ENCODE results near the gene NUDT6. TPM values are rescaled to one million over a fixed set of nuclear protein-coding genes. Genes with fewer than 3 reads are reported as not detected.

NUDT6 gene
- total RNA-seq, 1 donor from 2014 or later, result 6.9 TPM

DNA sequence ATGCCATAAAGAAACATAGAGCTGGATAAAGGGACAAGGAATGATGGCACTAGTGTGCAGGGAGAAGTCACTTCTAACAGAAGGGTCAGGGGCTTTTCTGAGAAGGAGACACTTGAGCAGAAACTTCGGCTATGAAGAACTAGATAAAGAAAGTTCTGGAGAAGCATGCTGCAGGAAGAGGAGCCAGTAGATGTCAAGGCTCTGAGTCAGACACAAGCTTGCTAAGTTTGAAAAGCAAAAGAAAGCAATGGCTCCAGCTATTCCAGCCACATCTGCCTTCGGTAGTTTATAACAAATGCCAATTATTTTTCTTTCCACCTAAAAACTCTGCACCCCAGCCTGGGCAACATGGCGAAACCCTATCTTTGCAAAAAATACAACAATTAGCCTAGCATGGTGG is 7.5 kb downstream of the NUDT6 start:
- DNase-seq (ENCODE audit: extremely low read depth, low read depth, low spot score), result no peak

DNA sequence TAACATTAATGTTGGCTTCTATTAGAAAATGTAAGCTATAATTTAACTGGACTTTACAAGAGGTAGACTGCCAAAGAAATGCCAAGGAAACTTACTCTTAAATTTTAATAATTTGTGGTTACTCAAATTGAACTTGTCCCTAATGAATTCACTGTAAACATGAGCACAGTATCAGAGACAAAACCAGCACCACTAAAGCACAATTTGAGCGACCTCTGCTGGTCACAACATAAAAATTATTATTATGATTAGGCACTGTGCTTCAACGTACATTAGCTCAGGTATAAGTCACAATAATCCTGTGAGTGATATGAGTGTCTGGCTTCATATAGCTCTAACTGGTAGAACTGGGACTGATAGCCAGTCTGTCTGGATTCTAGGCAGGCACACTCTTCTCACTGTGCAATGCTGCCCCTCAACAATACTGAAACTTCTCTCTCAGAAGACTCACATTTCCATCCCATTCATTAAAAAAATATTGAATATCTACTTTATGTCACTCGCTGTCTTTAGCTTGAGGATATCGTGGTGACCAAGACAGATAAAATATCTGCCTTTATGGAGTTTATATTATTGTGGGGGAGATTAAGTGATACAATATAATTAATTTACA is 8.0 kb downstream of the NUDT6 start:
- no peak for DNase-seq (ENCODE audit: extremely low read depth, low read depth, low spot score)

- DNase-seq (ENCODE audit: extremely low read depth, low read depth, low spot score), result no peak
Observed at GRCh38 chr4:122912810-122913575, 9.4 kb downstream of the NUDT6 start.

GRCh38 chr4:122911588-122911987 is 10.8 kb downstream of the NUDT6 start:
- DNase-seq (ENCODE audit: extremely low read depth, low read depth, low spot score), result no peak

DNA sequence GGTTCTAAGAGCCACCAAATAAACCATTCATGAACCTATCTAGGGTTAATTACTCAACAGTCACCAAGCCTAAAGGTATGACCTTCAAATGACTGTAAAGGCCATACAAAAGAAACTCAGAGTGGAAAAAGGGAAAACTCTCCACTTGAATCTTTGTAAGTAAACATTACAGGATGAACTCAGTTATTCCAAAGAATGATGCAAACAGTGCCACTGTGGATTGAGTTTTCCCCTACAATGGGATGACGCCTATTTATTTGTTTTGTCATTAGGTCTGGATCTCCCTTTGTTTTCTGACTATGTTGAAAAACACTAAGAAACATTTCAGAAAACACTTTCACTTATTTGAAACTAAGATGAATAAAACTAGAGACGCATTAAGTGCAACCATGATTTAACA is 12.7 kb downstream of the NUDT6 start:
- DNase-seq (ENCODE audit: extremely low read depth, low read depth, low spot score), result no peak

- DNase-seq (ENCODE audit: extremely low read depth, low read depth, low spot score), result no peak
Observed at GRCh38 chr4:122908223-122908622, 14.2 kb downstream of the NUDT6 start.

DNA sequence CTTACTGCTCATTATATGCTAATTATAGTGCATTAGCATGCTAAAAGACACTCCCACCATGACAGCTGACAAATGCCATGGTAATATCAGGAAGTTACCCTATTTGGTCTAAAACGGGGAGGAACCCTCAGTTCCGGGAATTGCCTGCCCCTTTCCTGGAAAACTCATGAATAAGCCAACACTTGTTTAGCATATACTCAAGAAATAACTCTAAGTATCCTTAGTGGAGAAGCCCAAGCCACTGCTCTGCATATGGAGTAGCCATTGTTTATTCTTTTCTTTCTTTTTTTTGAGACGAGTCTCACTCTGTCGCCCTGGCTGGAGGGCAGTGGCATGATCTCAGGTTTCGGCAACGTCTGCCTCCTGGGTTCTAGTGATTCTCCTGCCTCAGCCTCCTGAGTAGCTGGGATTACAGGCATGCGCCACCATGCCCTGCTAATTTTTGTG is 15.5 kb downstream of the NUDT6 start:
- no peak for DNase-seq (ENCODE audit: extremely low read depth, low read depth, low spot score)

DNA sequence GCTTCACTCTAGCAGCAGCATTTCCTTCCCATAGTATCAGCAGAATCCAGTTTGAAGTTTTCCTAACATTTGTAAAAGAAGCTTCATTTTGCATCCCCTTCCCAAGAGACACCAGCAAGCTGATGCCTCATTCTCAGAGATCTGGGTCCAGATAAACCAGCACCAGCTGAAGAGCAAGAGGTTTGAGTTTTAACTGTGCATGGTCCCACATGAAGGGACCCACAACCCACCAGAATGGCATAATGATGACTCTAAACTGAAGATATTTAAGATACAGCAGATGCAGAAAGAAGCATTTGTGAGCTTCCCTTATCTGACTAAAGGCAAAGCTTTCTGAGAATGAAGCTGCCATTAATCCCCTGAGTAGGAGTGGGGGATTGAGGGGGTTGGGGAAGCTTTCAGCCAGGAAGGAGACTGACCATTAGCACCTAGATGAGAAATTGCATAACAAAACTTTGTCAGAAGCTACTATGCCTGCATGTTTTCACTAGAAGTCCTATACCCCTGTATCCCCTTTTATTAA is 18.6 kb downstream of the NUDT6 start:
- no peak for DNase-seq (ENCODE audit: extremely low read depth, low read depth, low spot score)

- DNase-seq (ENCODE audit: extremely low read depth, low read depth, low spot score), result no peak
Observed at GRCh38 chr4:122901247-122902010, 21.0 kb downstream of the NUDT6 start.

DNA sequence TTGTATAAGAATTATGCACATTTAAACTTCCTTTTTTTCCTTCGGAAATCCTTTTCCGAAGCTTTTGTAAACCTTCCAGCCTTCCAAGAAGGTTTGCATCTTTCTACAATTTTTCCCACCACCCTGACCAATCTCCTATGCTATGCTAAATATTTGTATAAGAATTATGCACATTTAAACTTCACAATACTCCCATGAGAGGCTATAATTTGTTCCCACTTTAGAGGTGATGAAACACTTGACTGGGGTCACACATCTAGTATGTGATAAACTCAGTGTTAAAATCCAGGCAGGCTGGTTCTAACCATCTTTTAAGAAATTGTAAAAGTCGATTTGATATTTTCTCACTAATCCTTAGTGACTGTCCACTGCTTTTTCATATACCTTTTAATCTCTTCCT is 22.1 kb downstream of the NUDT6 start:
- no peak for DNase-seq (ENCODE audit: extremely low read depth, low read depth, low spot score)

- DNase-seq (ENCODE audit: extremely low read depth, low read depth, low spot score), result no peak
Observed at GRCh38 chr4:122899682-122900081, 22.7 kb downstream of the NUDT6 start.

GRCh38 chr4:122898370-122899150 is 23.8 kb downstream of the NUDT6 start:
- DNase-seq (ENCODE audit: extremely low read depth, low read depth, low spot score), result no peak

GRCh38 chr4:122896270-122896669 is 26.1 kb downstream of the NUDT6 start:
- DNase-seq (ENCODE audit: extremely low read depth, low read depth, low spot score), result no peak

DNA sequence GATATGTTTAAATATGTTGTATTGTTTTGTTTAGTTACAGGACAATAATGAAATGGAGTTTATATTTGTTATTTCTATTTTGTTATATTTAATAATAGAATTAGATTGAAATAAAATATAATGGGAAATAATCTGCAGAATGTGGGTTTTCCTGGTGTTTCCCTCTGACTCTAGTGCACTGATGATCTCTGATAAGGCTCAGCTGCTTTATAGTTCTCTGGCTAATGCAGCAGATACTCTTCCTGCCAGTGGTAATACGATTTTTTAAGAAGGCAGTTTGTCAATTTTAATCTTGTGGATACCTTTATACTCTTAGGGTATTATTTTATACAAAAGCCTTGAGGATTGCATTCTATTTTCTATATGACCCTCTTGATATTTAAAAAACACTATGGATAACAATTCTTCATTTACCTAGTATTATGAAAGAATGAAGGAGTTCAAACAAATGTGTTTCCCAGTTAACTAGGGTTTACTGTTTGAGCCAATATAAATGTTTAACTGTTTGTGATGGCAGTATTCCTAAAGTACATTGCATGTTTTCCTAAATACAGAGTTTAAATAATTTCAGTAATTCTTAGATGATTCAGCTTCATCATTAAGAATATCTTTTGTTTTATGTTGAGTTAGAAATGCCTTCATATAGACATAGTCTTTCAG is 26.9 kb downstream of the NUDT6 start:
- DNase-seq (ENCODE audit: extremely low read depth, low read depth, low spot score), result no peak

- no peak for DNase-seq (ENCODE audit: extremely low read depth, low read depth, low spot score)
Observed at GRCh38 chr4:122894827-122895226, 27.6 kb downstream of the NUDT6 start.

- no peak for DNase-seq (ENCODE audit: extremely low read depth, low read depth, low spot score)
Observed at GRCh38 chr4:122890147-122890795, 32.1 kb downstream of the NUDT6 start.

GRCh38 chr4:122889726-122890125 is 32.7 kb downstream of the NUDT6 start:
- no peak for DNase-seq (ENCODE audit: extremely low read depth, low read depth, low spot score)

GRCh38 chr4:122884499-122884898 is 37.9 kb downstream of the NUDT6 start:
- no peak for DNase-seq (ENCODE audit: extremely low read depth, low read depth, low spot score)

DNA sequence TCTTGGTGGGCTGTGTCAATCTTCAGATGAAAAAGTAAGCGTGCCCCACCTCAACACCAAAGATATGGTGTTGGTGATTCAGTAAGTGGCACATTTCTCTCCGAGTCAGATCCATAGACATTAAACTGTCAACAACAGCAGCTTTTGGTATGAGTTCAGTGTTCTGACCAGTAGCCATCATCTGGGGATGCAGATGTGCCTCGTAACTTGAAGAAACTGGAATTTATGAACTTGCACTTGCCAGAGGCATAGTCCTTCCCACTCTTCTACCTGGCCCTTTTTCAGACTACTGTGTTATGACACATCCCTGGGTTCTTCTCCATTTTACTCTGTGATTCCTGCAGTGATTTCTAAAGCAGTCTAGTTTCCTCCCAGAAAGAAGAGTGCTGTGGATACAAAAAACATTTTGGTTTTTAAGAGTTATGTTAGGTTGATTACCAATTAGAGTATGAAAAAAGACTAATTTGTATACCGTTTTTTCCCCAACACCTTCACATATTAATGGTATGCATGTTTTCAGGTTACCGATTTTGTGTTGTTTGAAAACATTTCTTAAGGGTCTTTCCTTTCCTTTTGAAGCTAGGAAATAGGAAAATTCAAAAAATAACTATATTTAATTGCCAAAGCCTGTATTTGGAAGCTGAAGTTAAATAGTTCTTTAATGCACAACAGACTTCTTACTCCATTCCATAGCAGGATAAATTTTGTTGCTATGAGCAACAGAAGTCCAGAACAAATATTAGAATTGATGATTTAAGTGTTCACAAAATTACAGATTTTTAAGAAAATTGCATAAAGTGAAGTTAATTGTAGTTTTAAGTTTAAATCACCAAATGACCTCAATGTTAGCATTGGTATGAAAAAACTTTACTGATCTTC is 39.3 kb downstream of the NUDT6 start:
- no peak for DNase-seq (ENCODE audit: extremely low read depth, low read depth, low spot score)
